Measurements from ENCODE around the gene NAV2. TPM values are rescaled to one million over a fixed set of nuclear protein-coding genes. Genes with fewer than 3 reads are reported as not detected.

The NAV2 gene
- polyA plus RNA-seq, 1 donor: 40.4 TPM

- DNase-seq: no peak
Observed at GRCh38 chr11:19683141-19683805, 29.4 kb upstream of the NAV2 start.

- DNase-seq: no peak
Observed at GRCh38 chr11:19683862-19684491, 28.7 kb upstream of the NAV2 start.

GRCh38 chr11:19686234-19686633, 26.4 kb upstream of the NAV2 start:
- DNase-seq: no peak

- no peak for DNase-seq
Observed at GRCh38 chr11:19687392-19687791, 25.2 kb upstream of the NAV2 start.

GRCh38 chr11:19689281-19690000, 23.2 kb upstream of the NAV2 start:
- DNase-seq: no peak

GRCh38 chr11:19690885-19691284, 21.8 kb upstream of the NAV2 start:
- DNase-seq: no peak

GRCh38 chr11:19691815-19692500, 20.7 kb upstream of the NAV2 start:
- no peak for DNase-seq

- no peak for DNase-seq
Observed at GRCh38 chr11:19693146-19693545, 19.5 kb upstream of the NAV2 start.

GRCh38 chr11:19694796-19695345, 17.8 kb upstream of the NAV2 start:
- no peak for DNase-seq

GRCh38 chr11:19696073-19696472, 16.6 kb upstream of the NAV2 start:
- DNase-seq: no peak

- DNase-seq: no peak
Observed at GRCh38 chr11:19696904-19697303, 15.7 kb upstream of the NAV2 start.

GRCh38 chr11:19697721-19698121, 14.9 kb upstream of the NAV2 start:
- no peak for DNase-seq

- DNase-seq: no peak
Observed at GRCh38 chr11:19698493-19699292, 13.9 kb upstream of the NAV2 start.

- no peak for DNase-seq
Observed at GRCh38 chr11:19701421-19701820, 11.2 kb upstream of the NAV2 start.

GRCh38 chr11:19702620-19703019, 10.0 kb upstream of the NAV2 start:
- DNase-seq: no peak

GRCh38 chr11:19703211-19703610, 9.4 kb upstream of the NAV2 start:
- DNase-seq: no peak

- no peak for DNase-seq
Observed at GRCh38 chr11:19704213-19704612, 8.4 kb upstream of the NAV2 start.

GRCh38 chr11:19705936-19706335, 6.7 kb upstream of the NAV2 start:
- DNase-seq: no peak

GRCh38 chr11:19711911-19712280, 741 bp upstream of the NAV2 start:
- DNase-seq: peak; percentile 28

- no peak for DNase-seq
Observed at GRCh38 chr11:19713196-19714021, 772 bp downstream of the NAV2 start.

GRCh38 chr11:19714022-19714386, 1.4 kb downstream of the NAV2 start:
- DNase-seq: no peak
